Measurements from ENCODE around the gene RBP4.

The RBP4 gene

GRCh38 chr10:93596539-93596938 is 4.5 kb downstream of the RBP4 start:
- no peak for DNase-seq (ENCODE audit: low read depth in 2 of 2)

DNA sequence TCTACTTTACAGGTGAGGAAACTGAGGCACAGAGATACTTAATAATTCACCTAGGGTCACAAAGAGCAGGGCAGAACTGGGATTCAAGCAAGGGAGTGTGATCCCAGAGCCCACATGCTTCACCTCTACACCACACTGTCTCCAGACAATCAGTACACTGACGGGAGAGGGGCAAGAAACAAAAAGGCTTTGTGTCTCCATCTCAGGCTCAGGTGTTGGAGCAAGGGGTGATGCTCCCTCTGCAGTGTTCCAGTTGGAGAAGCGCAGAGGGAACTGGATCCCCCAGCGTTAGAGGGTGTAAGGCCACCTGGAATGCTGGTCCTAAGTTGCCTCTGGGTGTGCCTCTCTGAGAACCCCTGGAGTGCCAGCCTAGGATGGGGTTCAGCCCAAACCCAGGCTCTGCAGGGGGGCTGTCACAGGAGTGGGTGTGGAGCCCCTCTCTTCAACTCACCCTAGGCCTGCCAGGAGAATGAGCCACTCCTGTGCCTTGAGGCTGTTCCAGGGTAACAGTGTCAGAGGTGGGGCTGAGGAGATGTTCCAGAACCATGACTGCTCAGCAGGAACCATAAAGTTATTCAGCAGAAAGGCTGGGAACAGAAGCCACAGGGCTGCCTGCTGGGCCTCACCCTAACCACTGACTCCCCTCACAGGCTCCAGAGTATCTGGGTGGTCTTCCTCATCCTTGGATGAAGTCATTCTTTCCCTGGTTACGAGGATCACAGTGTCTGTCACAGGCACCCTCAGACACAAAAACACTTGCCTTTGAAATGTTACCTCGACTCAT is 5.5 kb downstream of the RBP4 start:
- DNase-seq (ENCODE audit: low read depth in 2 of 2), result no peak

- DNase-seq (ENCODE audit: low read depth in 2 of 2), result no peak
These were observed 6.5 kb downstream of the RBP4 start for GRCh38 chr10:93594518-93594917.

- no peak for DNase-seq (ENCODE audit: low read depth in 2 of 2)
These were observed 7.3 kb downstream of the RBP4 start for GRCh38 chr10:93593749-93594148.

DNA sequence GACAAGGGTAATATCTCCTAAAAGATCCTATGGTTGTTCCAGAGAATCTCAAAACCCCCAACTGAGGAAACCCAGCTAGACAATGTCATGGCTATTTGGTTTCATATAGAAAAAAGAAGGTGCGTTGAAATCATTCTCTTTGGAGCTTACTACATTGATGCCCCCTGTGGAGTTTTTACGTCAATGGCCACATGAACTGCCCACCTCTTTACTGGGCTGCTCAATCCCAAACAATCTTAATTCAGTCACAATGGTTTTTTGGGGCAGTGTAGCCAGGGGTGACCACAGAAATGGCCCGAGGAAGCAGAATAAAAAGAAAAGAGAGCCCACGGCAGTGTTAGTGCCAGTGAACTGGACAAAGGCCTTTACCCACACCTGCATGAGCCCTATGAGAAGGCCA is 7.8 kb downstream of the RBP4 start:
- no peak for DNase-seq (ENCODE audit: low read depth in 2 of 2)

DNA sequence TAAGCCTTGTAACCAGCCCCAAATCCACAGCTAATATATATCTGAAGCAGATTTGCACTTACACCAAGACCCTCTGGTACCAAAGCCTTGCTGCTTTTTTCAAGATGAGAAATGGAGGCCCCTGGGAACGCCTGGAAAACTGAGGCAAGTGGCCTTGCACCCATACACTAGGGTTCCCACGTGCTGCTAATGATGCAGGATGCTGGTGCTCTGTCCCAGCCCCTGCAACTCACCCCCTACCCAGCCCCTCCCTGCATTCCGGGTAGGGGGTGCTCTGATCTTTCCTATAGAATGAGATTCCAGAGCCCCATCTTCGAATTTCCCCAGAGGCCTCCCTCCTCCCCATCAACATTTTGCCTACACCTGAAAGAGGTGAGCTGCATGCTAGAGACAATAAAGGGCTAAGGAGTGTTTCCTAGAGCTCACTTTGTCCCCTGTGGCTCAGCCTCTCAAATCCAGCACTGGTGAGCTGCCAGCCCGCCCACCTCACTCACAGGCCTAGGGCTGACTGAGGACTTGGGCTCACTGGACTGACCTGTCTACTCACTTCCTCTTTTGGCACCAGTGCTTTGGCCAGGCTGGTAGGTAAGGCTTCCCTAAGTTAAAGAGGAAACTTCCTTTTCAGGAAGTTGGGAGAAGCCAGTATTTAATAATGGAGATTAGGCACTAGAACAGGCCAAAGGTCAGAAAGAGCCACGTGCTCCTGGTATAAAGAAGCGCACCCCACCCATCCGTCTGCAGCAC is 9.8 kb downstream of the RBP4 start:
- no peak for DNase-seq (ENCODE audit: low read depth in 2 of 2)

DNA sequence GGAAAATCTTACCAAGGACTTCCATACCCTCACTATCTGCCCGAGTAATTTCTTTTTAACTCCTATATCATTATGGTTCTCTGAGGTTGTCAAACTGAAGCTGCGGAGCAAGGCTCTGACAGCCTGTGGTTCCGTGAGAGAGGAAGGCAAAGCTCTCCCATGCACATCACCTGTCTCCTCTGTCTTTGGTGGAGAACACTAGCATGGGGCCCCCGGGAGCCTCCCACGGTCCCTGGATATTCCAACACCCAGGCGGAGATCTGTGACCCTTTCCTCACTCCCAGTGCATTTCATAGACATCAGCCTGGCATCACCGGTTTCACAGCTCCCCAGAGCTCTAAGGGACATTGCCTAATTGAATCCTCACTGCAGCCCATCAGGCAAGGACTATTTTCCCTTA is 10.4 kb downstream of the RBP4 start:
- DNase-seq (ENCODE audit: low read depth in 2 of 2), result no peak

DNA sequence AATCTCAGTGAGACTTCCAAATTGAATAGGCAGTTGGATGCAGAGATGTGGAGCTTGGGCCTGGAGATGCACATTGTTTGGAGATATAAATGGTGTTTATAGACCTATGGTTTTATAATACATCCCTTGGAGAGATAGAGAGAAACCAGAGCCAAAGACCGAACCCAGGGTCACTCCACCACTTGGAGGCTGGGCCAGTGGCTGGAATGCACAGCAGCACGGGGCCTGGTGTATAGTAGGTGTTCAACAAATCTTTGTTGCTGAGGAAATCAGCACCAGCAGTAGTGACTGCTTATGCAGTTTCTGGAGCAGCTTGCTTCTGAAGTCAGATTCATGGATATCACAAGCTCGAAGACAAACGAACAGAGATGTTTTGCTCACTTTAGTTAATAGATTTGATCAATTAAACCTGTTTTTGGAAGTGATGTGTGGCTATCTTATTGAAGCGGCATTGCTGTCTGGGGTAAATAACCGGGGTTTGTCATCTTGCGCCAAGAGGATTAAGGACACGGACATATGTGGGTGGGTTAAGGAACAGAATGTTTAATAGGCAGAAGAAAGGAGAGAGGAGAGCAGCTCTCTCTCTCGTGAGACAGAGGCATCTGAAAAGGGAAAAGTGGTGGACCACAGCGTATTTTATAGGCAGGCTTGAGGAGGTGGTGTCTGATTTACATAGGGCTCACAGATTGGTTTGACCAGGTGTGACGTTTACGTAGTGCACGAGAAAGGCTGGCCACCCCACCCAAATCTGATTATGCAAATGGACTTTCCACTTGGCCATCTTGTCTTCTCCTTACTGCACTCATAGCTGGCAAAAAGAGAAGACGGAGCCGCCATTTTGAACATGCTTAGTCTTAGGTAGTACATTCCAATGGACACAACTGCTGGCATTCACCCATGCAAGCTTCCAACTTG is 11.1 kb downstream of the RBP4 start:
- no peak for DNase-seq (ENCODE audit: low read depth in 2 of 2)

DNA sequence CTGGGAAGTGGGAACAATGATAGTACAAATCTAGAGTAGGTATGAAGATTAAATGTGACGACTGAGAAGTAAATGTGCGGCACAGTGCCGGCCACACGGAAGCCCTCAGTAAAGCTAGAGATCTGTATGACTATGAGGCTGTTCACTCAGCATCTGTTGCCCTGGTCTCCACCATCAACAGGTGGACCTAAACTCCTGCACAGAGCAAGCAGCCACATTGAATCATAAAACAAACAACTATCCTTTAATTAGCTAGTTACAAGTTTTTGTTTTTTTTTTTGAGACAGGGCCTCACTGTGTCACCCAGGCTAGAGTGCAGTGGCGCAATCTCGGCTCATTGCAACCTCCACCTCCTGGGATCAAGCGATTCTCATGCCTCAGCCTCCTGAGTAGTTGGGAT is 16.6 kb downstream of the RBP4 start:
- DNase-seq (ENCODE audit: low read depth in 2 of 2), result no peak

DNA sequence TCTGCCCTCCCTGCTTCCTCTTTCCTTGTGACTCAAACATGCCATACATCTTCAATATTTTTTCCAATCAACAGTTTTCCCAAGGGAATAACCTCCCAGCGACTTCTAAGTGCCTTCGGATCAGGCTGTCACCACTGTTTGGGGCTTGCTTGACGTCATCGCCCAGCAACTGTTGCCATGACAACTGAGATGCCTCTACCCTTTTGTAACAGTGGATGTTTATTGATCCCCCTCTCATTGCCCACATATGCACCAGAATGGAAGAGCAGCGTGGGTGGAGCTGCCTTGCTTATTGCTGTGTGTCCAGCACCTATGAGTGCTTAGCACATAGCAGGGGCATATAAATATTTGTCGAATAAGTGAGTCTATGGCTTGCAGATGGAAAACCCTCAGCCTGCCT is 20.2 kb downstream of the RBP4 start:
- DNase-seq (ENCODE audit: low read depth in 2 of 2), result no peak

DNA sequence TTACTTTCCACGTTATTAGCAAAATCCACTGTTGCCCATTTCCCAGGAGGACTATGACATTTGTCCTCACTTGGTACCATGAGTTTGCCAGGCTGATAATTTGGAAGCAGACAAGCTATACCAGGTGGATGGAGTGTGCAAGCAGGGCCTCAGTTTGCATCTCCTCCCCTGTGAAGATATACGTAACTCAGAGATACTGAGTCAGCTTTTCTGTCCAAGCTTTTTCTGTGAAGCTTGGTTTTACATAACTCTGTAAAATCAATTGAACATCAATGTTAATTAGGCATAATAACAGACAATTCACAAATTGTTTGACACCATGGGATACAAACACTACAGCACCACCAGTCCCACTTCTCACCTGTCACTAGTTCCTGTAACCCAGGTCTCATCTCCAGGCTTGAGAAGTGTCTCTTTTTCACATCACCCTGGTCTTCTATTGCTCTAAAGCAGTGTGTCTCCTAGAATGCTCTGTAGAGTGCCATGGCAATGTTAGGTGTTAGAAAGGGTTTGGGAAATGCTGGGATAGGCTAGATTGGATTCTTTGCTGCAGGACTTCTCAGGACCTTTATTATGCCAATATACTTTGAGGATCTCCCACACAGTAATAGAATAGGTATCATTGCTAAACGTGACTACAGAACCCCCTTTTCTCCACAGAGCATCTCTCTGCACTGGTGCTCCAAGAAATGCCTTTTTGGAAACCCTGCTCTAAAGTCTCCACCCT is 20.9 kb downstream of the RBP4 start:
- no peak for DNase-seq (ENCODE audit: low read depth in 2 of 2)

- no peak for DNase-seq (ENCODE audit: low read depth in 2 of 2)
These were observed 21.9 kb downstream of the RBP4 start for GRCh38 chr10:93579089-93579488.

DNA sequence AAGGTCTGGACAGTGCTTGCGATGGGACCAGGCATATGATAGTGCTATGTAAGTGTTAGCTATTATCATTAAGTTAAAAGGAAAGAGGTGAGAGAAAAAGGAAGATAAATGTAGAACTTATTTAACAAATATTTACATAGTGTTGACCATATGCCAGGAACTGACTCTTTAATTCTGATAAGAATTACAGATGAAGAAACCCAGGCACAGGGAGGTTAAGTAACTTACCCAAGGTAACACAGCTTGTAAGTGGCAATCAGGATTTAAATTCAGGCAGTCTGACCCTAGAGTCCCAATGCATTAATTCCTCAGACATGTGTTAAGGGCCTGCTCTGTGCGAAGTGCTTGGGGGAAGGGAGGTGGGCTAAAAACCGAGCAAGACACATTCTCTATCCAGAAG is 23.5 kb downstream of the RBP4 start:
- no peak for DNase-seq (ENCODE audit: low read depth in 2 of 2)

DNA sequence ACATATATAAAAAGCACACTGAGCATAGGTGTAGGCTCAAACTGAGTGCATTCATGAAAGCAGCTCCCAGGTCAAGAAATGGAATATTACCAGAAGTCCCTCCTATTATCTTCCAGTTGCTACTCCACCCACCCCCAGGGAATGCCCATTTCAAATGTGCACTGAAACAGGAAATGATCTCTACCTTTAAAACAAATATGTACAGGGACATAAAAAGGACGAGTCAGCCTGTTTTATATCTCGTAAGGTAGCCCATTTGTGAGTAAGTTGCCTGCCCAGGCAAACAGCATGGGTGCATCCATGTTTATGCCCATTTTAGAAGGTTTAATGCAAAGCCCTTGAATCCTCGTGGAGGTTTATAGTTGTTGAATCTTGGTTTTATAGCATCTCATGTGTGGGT is 24.1 kb downstream of the RBP4 start:
- DNase-seq (ENCODE audit: low read depth in 2 of 2), result no peak

DNA sequence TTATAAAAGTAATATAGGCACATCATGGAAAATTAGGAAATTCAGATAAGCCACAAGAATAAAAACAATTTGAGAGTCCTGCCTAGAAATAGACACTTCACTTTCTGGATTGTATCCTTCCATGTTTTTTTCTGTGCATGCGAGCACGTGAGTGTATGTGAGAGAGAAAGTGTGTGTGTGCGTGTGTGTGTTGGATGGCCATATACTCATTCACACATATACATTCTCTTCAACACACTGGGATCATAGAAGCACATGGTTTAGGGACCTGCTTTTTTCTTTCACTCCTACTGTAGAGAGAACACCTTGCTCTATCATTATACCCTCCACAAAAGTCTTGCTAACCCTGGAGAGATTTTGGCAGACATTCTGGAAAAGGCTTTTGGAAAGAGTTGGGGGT is 27.1 kb downstream of the RBP4 start:
- DNase-seq (ENCODE audit: low read depth in 2 of 2), result no peak

GRCh38 chr10:93573051-93573909 is 27.8 kb downstream of the RBP4 start:
- no peak for DNase-seq (ENCODE audit: low read depth in 2 of 2)

- DNase-seq (ENCODE audit: low read depth in 2 of 2), result no peak
These were observed 28.4 kb downstream of the RBP4 start for GRCh38 chr10:93572606-93573005.

- DNase-seq (ENCODE audit: low read depth in 2 of 2), result no peak
These were observed 30.7 kb downstream of the RBP4 start for GRCh38 chr10:93570383-93570782.

GRCh38 chr10:93568105-93568390 is 33.0 kb downstream of the RBP4 start:
- DNase-seq (ENCODE audit: low read depth in 2 of 2), result no peak

GRCh38 chr10:93567277-93568104 is 33.5 kb downstream of the RBP4 start:
- no peak for DNase-seq (ENCODE audit: low read depth in 2 of 2)
